Suppressor macrophage (primary cell): ENCODE measurements around the gene CIB4.
"Not testable (repeated sequence)": the region's sequence is repeated elsewhere in the genome, so short reads cannot be mapped to it uniquely, and the experiment has no call there.

ENCODE experiments used
- DNase-seq, 4 experiments: peaks; one replicate each; pipeline ENCODE4 v3.0.0-alpha.2; 2020 to 2022

CIB4 gene

DNA sequence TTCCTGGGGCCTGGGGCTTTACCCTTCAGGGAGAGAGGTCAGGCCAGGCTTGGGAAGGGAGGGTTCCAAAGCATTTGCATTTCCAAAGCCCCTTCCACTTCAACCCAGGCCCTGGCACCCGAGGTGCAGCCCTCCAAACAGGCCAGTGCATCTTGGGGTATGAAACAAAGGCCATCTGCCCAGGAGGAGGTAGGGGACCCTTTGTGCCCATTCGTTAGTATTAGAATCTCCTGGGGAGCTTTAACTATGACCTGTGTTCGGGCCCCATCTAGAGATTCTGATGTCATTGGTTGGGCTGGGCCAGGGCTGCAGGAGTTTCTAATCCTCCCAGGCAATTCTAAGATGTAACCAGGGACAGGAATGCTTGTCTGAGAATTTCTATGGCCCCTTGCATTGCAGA, 73.6 kb downstream of the CIB4 start:
- no peak for DNase-seq

DNA sequence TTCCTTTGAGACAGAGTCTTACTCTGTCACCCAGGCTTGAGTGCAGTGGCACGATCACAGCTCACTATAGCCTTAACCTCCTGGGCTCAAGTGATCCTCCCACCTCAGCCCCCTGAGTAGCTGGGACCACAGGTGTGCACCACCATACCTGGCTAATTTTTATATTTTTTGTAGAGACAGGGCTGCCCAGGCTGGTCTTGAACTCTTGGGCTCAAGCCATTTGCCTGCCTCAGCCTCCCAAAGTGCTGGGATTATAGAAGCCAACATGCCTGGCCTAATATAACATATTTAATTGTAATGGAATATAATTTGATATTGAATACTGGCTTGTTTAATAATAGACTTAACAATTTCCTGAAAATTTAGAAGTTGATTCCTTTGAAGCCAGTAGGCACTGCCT, 74.4 kb downstream of the CIB4 start:
- not testable (repeated sequence) for DNase-seq

- DNase-seq: no peak
Observed at GRCh38 chr2:26566081-26566375, 75.1 kb downstream of the CIB4 start.

GRCh38 chr2:26564121-26564644, 77.0 kb downstream of the CIB4 start:
- DNase-seq: no peak

GRCh38 chr2:26563686-26564085, 77.5 kb downstream of the CIB4 start:
- no peak for DNase-seq

GRCh38 chr2:26562811-26563645, 78.1 kb downstream of the CIB4 start:
- peak in 1 of 4 experiments; percentile 8 for DNase-seq

- peak in 3 of 4 experiments; percentile 8 to 36 (median 8) for DNase-seq
Observed at GRCh38 chr2:26561918-26562810, 79.0 kb downstream of the CIB4 start.

DNA sequence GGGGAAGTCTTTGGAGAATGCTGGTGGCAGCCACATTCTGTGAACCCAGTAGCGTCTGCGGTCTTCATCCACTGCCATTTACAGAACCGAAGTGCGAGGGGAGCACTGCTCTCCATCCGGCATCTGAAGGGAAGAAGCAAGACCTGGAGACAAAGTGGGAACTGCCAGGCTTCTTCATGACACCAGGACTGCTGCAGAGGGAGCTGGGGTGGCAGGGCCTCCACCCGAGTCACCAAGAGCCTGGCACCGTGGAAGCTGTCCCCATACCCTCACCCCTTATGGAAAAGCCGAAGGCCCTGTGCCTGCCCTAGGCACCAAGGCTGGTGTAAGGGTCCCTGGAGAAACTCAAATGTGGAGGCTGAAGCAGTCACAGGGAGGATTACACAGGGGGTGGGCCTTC, 79.8 kb downstream of the CIB4 start:
- DNase-seq: no peak

DNA sequence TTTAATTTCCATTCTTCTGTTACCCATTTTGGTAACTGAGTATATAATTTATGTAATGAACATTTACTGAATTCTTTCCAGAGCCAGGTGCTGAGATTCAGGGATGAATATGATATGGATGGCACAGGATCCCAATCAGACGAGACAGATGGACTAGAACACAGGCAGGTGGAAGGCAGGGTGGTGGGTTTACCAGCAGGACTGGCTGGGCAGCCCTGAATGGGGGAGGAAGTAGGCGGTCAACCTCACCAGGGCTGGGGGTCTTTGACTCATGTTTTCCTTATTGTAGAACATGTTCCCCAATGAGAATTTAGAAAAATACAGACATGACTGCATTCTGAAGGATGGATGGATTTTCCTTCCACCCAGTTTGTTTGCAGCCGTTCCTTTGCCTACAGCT, 80.3 kb downstream of the CIB4 start:
- DNase-seq: no peak

GRCh38 chr2:26559556-26559955, 81.6 kb downstream of the CIB4 start:
- DNase-seq: no peak

GRCh38 chr2:26559044-26559405, 82.1 kb downstream of the CIB4 start:
- no peak for DNase-seq

DNA sequence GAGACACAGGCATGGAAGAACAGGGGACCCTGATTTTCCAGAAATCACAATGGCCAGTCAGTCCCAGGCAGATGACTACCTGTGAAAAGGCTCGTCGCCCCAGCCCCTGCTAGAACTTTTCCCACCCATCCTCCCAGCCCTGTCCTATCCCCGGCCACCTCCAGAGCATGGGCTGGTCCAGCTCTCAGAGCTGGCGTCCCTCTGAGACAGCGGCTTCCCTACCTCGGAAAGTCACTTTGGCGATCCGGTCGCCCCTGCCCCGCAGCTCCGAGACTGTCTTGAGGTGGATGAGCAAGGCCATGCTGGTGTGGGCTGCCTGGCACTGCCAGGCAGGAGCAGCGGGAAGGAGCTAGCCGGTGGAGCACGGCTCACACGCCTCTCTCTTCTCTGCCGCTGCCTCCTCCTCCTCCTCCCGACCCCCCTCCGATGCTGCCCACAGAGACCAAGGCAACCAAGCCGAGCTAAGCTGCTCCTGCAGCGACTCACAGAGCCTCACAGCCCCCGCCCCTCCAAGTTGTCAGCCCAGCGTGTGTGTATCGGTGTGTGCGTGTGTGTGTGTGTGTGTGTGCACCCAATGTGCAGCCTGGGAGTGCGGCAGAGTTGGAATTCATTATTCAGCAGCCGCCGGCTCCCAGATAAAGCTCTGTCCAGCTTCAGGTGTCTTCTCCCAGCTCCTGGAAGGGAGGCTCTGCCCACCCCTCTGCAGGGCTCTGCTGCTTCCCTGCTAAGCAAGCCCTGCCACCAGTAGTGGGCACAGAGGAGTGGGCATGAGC, 82.7 kb downstream of the CIB4 start:
- DNase-seq: no peak

GRCh38 chr2:26557244-26557925, 83.8 kb downstream of the CIB4 start:
- DNase-seq: no peak

DNA sequence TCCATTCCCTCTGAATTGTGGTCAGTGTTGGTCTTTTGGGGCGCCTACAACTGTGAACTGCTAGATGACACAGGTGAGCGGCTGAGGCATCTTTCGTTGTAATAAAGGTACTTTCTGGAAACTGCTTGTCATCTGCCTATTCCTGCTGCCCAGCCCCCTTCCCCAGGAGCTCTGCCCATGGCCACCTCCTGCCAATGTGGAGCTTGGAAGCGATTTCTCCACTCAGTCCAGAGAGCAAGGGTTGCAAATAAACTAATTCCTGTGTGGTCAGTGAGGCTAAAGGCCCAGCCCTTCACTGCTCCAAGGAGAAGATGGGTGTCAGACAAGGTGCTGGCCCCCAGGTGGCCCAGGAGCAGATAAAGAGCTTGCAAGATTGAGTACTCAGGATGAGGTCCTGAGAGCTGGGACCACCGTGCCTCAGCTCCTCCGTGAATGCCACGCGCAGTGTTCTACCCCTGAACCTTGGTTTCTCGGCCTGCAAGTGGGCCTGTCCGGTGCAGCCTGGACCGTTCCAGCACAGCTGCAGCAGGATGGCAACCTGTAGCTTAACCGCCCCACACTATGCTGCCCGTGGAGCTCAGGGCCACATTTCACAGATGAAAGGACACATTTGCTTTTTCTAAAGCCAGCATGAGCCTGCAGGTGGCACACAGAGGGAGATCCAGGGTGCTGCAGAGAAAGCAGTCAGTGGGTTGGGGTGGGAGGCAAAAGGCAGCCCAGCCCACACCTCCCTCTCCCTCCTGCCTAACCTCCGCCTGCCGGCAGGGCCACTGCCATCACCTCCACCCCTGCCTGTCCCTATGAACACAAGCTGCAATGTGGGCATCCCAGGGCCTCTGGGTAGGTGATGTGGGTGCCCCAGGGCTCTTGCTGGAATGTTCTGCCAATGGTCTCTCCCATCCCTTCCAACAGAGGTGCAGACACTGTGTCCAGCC, 84.6 kb downstream of the CIB4 start:
- no peak for DNase-seq

GRCh38 chr2:26555246-26556133, 85.7 kb downstream of the CIB4 start:
- DNase-seq: peak in 1 of 4 experiments; percentile 11

DNA sequence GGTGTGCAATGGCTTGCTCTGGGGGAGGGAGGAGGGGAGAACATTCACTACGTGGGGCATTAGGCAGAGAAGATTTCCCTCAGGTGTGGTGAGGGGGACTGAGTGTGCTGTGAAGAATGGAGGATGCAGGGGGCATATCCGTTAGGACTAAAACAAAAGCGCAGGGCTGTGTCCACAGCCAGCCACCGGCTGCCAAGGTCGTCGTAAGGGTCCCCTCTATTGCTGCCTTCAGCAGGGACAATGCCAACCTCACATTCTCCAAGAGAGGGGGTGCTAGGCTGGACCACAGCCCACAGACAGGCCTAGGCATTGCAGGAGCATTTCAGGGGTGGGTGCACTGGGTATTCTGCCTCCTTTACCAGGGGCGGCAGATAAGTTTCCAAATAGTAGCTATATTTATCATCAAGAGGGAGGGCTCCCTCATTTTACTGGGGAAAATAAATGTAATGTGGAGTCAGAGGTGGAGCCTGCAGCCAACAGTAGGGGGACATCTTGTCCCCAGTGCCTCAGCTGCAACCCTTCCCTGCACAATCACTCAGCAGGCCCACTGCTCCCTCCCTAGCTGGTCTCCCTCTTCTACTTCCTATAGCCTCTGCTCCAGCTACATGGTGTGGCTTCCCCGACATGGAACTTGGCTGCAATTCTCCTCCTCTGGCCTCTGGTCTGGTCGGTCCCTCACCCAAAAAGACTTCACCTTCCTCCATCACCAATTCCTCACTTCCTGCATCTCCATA, 88.4 kb downstream of the CIB4 start:
- no peak for DNase-seq

GRCh38 chr2:26550276-26551015, 90.7 kb downstream of the CIB4 start:
- no peak for DNase-seq

GRCh38 chr2:26542676-26543505, 98.3 kb downstream of the CIB4 start:
- DNase-seq: no peak
